Measurements from ENCODE around the gene RBM39. TPM values are rescaled to one million over a fixed set of nuclear protein-coding genes. Genes with fewer than 3 reads are reported as not detected.

Gene RBM39
- total and polyA plus RNA-seq, 8 donors, result 98.7 to 426 (median 134) TPM

DNA sequence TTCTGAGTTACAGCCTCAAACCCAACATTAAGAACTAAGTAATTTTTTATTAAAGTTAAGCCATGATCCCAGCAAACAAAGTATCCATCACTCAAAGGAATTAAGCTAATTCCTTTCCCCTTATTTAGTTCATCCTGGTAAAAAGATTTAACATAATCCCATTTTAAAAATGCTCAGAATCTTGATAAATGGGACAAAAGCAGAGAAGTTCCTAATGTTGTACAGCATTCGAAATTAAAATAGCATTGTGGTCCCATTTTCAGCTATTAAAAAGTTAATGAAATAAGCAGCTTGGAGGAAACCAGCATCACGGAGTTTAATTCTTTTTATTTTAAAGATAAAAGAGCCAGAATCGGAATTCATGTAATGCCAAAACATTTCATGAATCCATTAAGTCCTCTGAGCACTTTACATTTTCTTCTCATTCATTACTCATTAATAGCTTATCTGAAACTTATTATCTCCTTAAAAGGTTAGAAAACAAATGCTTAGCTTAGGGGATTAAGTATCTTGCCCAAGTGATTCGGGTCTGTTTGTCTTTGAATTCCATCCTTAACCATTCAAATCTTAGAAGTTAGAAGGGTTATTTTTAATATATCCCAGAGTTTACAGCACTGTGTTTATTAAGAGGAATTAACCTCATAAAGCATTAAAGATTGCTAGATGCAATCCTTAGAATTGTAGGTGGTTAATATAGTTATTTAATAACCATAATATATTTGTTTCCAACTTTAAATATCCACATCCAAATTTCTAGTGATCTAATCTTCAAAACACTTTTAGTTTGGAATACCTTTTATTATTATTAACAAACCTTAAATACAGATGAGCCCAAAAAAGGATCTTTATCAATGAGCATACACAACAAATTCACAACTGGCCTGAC lies 11.2 kb downstream of the RBM39 start:
- Histone ChIP-seq H3K36me3 (peaks cover 10 to 83% (median 45%) of the 10 kb centered on the region in 3 donors), H3K9me3 (no peaks in the 10 kb centered on the region), H3K27ac (no peak overlapping the region), H3K4me1 (peaks cover 32 to 58% (median 39%) of the 10 kb centered on the region in 3 donors), H3K27me3 (no peaks in the 10 kb centered on the region), H3K4me3 (no peak overlapping the region)
- no peak for ATAC-seq
- TF ChIP-seq, protein P1, sequence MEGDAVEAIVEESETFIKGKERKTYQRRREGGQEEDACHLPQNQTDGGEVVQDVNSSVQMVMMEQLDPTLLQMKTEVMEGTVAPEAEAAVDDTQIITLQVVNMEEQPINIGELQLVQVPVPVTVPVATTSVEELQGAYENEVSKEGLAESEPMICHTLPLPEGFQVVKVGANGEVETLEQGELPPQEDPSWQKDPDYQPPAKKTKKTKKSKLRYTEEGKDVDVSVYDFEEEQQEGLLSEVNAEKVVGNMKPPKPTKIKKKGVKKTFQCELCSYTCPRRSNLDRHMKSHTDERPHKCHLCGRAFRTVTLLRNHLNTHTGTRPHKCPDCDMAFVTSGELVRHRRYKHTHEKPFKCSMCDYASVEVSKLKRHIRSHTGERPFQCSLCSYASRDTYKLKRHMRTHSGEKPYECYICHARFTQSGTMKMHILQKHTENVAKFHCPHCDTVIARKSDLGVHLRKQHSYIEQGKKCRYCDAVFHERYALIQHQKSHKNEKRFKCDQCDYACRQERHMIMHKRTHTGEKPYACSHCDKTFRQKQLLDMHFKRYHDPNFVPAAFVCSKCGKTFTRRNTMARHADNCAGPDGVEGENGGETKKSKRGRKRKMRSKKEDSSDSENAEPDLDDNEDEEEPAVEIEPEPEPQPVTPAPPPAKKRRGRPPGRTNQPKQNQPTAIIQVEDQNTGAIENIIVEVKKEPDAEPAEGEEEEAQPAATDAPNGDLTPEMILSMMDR (IDR thresholded peaks at IDR 0.05), result no peak
- no peak for FAIRE-seq
- intact Hi-C loops (cut with DNase I), result no loop called here
- no peak for DNase-seq
- WGBS, 2 donors, result 14 to 21% methylated on average over 4 of the region's 4 CpGs

DNA sequence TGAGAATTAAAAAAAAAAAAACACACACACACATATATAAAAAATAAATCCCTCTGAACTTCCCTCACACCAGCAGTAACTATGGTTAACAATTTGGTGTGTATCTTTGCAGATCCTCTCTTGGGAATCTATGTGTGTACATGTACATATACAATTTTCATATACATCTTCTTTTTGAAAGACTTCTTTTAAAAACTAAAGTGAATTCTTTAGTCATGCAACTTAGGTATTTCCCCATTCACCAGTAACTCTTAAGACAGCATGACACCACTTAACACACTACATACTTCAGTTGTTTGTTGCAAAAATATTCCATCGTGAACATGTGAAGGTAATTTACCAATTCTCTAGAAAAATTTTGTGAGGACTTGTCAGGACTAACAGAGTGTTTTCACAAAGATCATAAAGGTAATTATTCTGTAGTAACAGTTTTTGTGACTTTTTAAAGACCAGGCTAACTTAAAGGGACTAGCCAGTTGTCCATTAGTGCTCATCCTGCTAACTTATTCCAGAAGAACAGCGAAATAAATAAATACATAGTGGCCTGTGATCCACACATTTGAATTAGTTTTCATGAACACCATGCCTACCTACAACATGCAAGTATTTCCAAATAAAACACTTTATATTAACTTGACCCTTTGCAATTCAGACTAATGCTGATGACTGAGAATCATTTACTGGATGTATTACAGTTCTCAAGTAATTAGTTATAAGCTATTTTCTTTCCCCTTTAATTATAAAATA lies 12.1 kb downstream of the RBM39 start:
- H3K27me3 ChIP-seq, result no peaks in the 10 kb centered on the region
- DNase-seq (no peak), ATAC-seq (no peak), FAIRE-seq (no peak)
- TF ChIP-seq, protein P1 (IDR thresholded peaks at IDR 0.05), result no peak
- H3K9me3 ChIP-seq, result no peaks in the 10 kb centered on the region
- peaks cover 24 to 50% (median 33%) of the 10 kb centered on the region in 3 donors for H3K4me1 ChIP-seq
- H3K36me3 ChIP-seq, result peaks cover 10 to 83% (median 46%) of the 10 kb centered on the region in 3 donors
- no peak overlapping the region for H3K27ac ChIP-seq
- intact Hi-C loops (cut with DNase I), result no loop called here
- H3K4me3 ChIP-seq, result no peak overlapping the region
- 49 to 55% methylated on average over 2 of the region's 2 CpGs for WGBS, 2 donors

DNA sequence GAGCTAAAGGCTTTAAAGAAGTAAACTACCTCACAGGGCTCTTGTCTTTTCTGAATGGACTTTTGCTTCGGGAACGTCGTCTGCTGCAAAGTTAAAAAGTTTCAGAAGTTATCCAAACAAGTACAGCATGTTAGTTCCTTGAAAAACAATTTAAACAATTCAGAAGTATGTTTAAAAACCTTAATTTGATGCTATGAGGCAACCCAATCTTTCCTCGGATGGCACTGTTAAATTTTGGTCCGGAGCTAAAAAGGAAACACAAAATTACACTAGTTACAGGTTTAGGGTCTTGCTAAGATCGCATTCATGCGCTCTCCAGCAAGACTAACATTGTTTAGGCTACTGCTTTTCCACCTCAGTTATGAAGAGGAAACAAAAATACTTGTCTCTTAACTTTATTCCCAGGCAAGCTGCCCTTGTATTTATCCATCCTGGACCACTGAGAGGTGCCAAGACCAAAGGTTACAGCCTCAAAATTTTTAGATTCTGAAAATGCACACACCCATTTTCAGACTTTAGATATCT lies 12.7 kb downstream of the RBM39 start:
- H3K9me3 ChIP-seq, result no peaks in the 10 kb centered on the region
- TF ChIP-seq, protein P1 (IDR thresholded peaks at IDR 0.05), result no peak
- intact Hi-C loops (cut with DNase I), result no loop called here
- 69 to 75% methylated on average over 7 of the region's 7 CpGs for WGBS, 2 donors
- ATAC-seq (no peak), DNase-seq (no peak), FAIRE-seq (no peak)
- no peak overlapping the region for H3K4me3 ChIP-seq
- H3K27me3 ChIP-seq, result no peaks in the 10 kb centered on the region
- no peak overlapping the region for H3K27ac ChIP-seq
- peaks cover 10 to 83% (median 50%) of the 10 kb centered on the region in 3 donors for H3K36me3 ChIP-seq
- peaks cover 17 to 43% (median 26%) of the 10 kb centered on the region in 3 donors for H3K4me1 ChIP-seq

DNA sequence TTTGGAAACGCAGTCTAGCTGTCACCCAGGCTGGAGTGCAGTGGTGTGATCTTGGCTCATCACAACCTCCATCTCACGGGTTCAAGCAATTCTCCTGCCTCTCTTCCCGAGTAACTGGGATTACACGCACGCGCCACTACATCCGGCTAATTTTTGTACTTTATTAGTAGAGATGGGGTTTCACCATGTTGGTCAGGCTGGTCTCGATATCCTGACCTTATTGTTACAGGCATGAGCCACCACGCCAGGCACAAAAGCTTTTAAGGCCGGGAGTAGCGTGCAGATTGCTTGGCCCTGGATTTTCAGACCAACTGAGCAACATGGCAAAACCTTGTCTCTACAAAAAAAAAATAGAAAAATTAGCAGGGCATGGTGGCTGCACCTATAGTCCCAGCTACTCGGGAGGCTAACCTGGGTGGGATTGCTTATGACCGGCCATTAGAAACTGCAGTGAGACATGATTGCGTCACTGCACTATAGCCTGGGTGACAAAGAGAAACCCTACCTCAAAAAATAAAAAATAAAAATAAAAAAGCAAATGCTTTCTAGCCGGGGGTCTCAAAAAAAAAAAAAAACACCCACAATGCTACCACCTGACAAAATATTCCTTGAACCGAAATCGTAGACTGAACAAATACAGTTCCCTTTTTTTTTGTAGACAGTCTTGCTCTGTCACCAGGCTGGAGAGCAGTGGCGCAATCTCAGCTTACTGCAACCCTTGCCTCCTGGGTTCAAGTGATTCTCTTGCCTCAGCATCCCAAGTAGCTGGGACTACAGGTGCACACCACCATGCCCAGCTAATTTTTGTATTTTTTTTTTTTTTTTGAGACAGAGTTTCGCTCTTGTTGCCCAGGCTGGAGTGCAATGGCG lies 15.0 kb downstream of the RBM39 start:
- DNase-seq, result no peak
- Histone ChIP-seq H3K27me3 (no peaks in the 10 kb centered on the region), H3K4me3 (no peak overlapping the region), H3K27ac (no peak overlapping the region), H3K36me3 (peaks cover 10 to 97% (median 70%) of the 10 kb centered on the region in 3 donors), H3K9me3 (no peaks in the 10 kb centered on the region), H3K4me1 (peaks cover 12 to 26% (median 15%) of the 10 kb centered on the region in 3 donors)
- TF ChIP-seq, protein P1 (IDR thresholded peaks at IDR 0.05), result no peak
- intact Hi-C loops (cut with DNase I), result no loop called here
- WGBS, 2 donors, result 94 to 96% methylated on average over 20 of the region's 20 CpGs
- no peak for ATAC-seq
- no peak for FAIRE-seq
